Prostate gland (tissue), 2 donors: ENCODE results near the gene IL17RE.

Experiments
- CTCF ChIP-seq, 4 experiments: fragments of 200-600 bp in 2 of 4; fragments of 450-650 bp in 2 of 4; sonication (generic) in 2 of 4; IDR thresholded peaks; 1 replicate in 3 of 4; 2 replicates in 1 of 4; pipeline ENCODE4 v1.5.1; 2016 to 2019; ENCODE audit warnings: antibody characterized with exemption in 4 of 4, mild to moderate bottlenecking in 2 of 4, moderate library complexity in 2 of 4
- POLR2A ChIP-seq: fragments of 450-650 bp; IDR thresholded peaks from one replicate; pipeline ENCODE4 v1.6.1; 2016; ENCODE audit warnings: antibody characterized with exemption, mild to moderate bottlenecking

- TF ChIP-seq CTCF (IDR thresholded peaks at IDR 0.05) (no peak), POLR2A (no peak)
Measured at GRCh38 chr3:9916346-9916733, 13.7 kb downstream of the IL17RE start.
